Neutrophil (primary cell): Measurements from ENCODE around the gene BCHE.

ENCODE experiments used
- H3K27ac ChIP-seq: fragments of 200-600 bp; sonication (generic); 2 replicates; pipeline ENCODE4 v1.5.1; 2016; ENCODE audit warnings: mild to moderate bottlenecking, moderate library complexity
- H3K27me3 ChIP-seq: fragments of 200-600 bp; sonication (generic); 2 replicates; pipeline ENCODE4 v1.6.0; 2016; ENCODE audit warnings: mild to moderate bottlenecking
- H3K36me3 ChIP-seq: fragments of 200-600 bp; sonication (generic); 2 replicates; pipeline ENCODE4 v1.5.1; 2017
- H3K4me1 ChIP-seq, 2 experiments: fragments of 200-600 bp in 1 of 2; sonication (generic) in 1 of 2; 1 replicate in 1 of 2; 2 replicates in 1 of 2; pipeline versions ENCODE4 v1.5.1 to v1.6.1; 2013 to 2016; ENCODE audit warnings: low read depth in 1 of 2, low read length in 1 of 2, mild to moderate bottlenecking in 1 of 2, moderate library complexity in 1 of 2; ENCODE audit not compliant: control insufficient read depth in 1 of 2, insufficient read depth in 1 of 2
- H3K4me3 ChIP-seq, 2 experiments: fragments of 200-600 bp in 1 of 2; sonication (generic) in 1 of 2; 1 replicate in 1 of 2; 2 replicates in 1 of 2; pipeline ENCODE4 v1.5.1; 2013 to 2016; ENCODE audit warnings: low read depth in 1 of 2, low read length in 1 of 2, mild to moderate bottlenecking in 1 of 2, moderate library complexity in 1 of 2
- H3K9me3 ChIP-seq: fragments of 200-600 bp; sonication (generic); 2 replicates; pipeline ENCODE4 v1.5.1; 2016
- CTCF ChIP-seq: fragments of 200-600 bp; sonication (generic); IDR thresholded peaks from 2 replicates; pipeline ENCODE4 v1.5.1; 2016; ENCODE audit warnings: antibody characterized with exemption

Gene BCHE

GRCh38 chr3:165744025-165744424, 93.2 kb downstream of the BCHE start:
- Histone ChIP-seq H3K4me1 (no peaks in the 10 kb centered on the region), H3K36me3 (no peaks in the 10 kb centered on the region), H3K27ac (no peak overlapping the region), H3K9me3 (no peaks in the 10 kb centered on the region), H3K27me3 (no peaks in the 10 kb centered on the region), H3K4me3 (no peak overlapping the region)
- no peak for TF ChIP-seq CTCF

DNA sequence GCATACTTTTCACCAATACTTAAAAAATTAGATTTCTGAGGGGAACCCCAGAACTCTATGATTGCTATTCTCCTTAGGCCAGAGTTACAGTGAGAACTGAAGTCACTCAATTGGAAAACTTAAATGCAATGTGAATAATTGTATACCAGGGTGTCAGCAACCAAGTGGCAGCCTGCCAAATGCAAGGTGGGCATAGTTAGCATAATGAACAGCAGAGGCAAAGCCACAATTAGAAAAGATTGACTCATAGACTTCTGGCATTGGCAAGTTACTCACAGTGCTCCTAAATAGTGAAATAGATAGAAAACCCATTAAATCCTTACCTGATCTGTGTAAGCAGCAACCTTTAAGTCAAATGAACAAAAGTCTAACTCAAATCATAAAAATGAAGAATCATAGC, 94.9 kb downstream of the BCHE start:
- no peak overlapping the region for H3K4me3 ChIP-seq
- no peaks in the 10 kb centered on the region for H3K36me3 ChIP-seq
- no peaks in the 10 kb centered on the region for H3K9me3 ChIP-seq
- no peak for TF ChIP-seq CTCF
- no peak overlapping the region for H3K27ac ChIP-seq
- H3K27me3 ChIP-seq: no peaks in the 10 kb centered on the region
- H3K4me1 ChIP-seq: no peaks in the 10 kb centered on the region

DNA sequence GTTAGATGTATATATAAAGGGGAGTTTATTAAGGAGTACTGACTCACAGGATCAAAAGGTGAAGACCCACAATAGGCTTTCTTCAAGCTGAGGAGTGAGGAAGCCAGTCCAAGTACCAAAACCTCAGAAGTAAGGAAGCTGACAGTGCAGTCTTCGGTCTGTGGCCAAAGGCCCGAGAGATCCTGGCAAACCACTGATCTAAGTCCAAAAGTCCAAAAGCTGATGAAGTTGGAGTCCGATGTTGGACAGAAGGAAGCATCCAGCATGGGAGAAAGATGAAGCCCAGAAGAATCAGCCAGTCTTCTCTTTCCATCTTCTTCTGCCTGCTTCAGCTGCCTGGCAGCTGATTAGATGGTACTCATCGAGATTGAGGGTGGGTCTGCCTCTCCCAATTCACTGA, 107.5 kb downstream of the BCHE start:
- H3K36me3 ChIP-seq: no peaks in the 10 kb centered on the region
- no peaks in the 10 kb centered on the region for H3K27me3 ChIP-seq
- H3K4me3 ChIP-seq: no peak overlapping the region
- no peaks in the 10 kb centered on the region for H3K9me3 ChIP-seq
- no peaks in the 10 kb centered on the region for H3K4me1 ChIP-seq
- H3K27ac ChIP-seq: no peak overlapping the region
- no peak for TF ChIP-seq CTCF

DNA sequence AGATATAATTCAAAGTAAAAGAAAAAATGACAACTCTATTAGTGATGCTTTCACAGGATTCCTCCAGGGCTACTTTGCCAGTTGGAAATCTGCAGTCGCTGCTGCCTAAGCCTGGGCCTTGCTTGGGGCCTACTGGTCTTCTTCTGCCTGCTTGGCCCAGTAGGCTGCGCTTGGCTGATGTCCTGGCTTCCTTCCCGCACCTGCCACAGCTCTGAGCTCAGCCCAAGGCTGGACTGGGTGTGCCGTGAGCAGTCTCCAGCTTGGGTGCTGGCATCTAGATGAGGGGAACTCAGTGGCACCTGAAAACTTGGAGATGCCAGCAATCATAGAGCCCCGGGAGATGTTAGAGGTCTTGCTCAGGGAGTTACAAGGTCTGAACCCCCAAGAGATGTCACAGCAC, 108.3 kb downstream of the BCHE start:
- Histone ChIP-seq H3K27me3 (no peaks in the 10 kb centered on the region), H3K4me1 (no peaks in the 10 kb centered on the region), H3K36me3 (no peaks in the 10 kb centered on the region), H3K9me3 (no peaks in the 10 kb centered on the region), H3K4me3 (no peak overlapping the region), H3K27ac (no peak overlapping the region)
- TF ChIP-seq CTCF: no peak

- Histone ChIP-seq H3K9me3 (no peaks in the 10 kb centered on the region), H3K27ac (no peak overlapping the region), H3K4me1 (no peaks in the 10 kb centered on the region), H3K27me3 (no peaks in the 10 kb centered on the region), H3K4me3 (no peak overlapping the region), H3K36me3 (no peaks in the 10 kb centered on the region)
- TF ChIP-seq CTCF: no peak
Observed at GRCh38 chr3:165725296-165725695, 111.9 kb downstream of the BCHE start.
